Activated CD4-positive, CD25-positive, alpha-beta regulatory T cell treated with anti-CD3 and anti-CD28 coated beads, Interleukin-2, amount 50 U/mL, for 16 hours (primary cell): ENCODE measurements around the gene CEBPG.

ENCODE experiments used
- DNase-seq: peaks from one replicate; pipeline ENCODE4 v3.0.0-alpha.2; 2020; ENCODE audit warnings: low read depth, low spot score

Gene CEBPG

GRCh38 chr19:33373453-33374235 lies at the start of gene CEBPG:
CEBPG (plus strand) TSS chr19:33373709; CDS start chr19:33379240, 5,531 bp downstream.
- DNase-seq: peak; percentile 91

GRCh38 chr19:33324628-33325027 lies 48.9 kb upstream of the CEBPG start:
- DNase-seq: no peak

GRCh38 chr19:33325920-33326319 lies 47.6 kb upstream of the CEBPG start:
- no peak for DNase-seq

GRCh38 chr19:33329060-33329459 lies 44.4 kb upstream of the CEBPG start:
- DNase-seq: no peak

- DNase-seq: no peak
These were observed 43.8 kb upstream of the CEBPG start for GRCh38 chr19:33329736-33330135.

- no peak for DNase-seq
These were observed 41.3 kb upstream of the CEBPG start for GRCh38 chr19:33332248-33332647.

- DNase-seq: no peak
These were observed 40.4 kb upstream of the CEBPG start for GRCh38 chr19:33333151-33333550.

GRCh38 chr19:33333642-33334041 lies 39.9 kb upstream of the CEBPG start:
- DNase-seq: no peak

GRCh38 chr19:33334271-33334670 lies 39.2 kb upstream of the CEBPG start:
- no peak for DNase-seq

- DNase-seq: no peak
These were observed 38.1 kb upstream of the CEBPG start for GRCh38 chr19:33335446-33335845.

GRCh38 chr19:33339016-33339984 lies 34.2 kb upstream of the CEBPG start:
- no peak for DNase-seq

GRCh38 chr19:33340991-33341390 lies 32.5 kb upstream of the CEBPG start:
- DNase-seq: no peak

- DNase-seq: no peak
These were observed 30.2 kb upstream of the CEBPG start for GRCh38 chr19:33343301-33343700.

- DNase-seq: no peak
These were observed 29.5 kb upstream of the CEBPG start for GRCh38 chr19:33343859-33344572.

GRCh38 chr19:33344573-33344925 lies 29.0 kb upstream of the CEBPG start:
- DNase-seq: no peak

- DNase-seq: no peak
These were observed 28.3 kb upstream of the CEBPG start for GRCh38 chr19:33345163-33345562.

- DNase-seq: no peak
These were observed 26.8 kb upstream of the CEBPG start for GRCh38 chr19:33346665-33347064.

- no peak for DNase-seq
These were observed 26.2 kb upstream of the CEBPG start for GRCh38 chr19:33347300-33347699.

- no peak for DNase-seq
These were observed 25.1 kb upstream of the CEBPG start for GRCh38 chr19:33348301-33349010.

GRCh38 chr19:33349319-33350289 lies 23.9 kb upstream of the CEBPG start:
- DNase-seq: no peak
